Nucleus accumbens (tissue), 56 donors: ENCODE data around the gene EIF5AL1.
"Not testable (repeated sequence)": the region's sequence is repeated elsewhere in the genome, so short reads cannot be mapped to it uniquely, and the experiment has no call there.

Experiments
- DNase-seq, 56 donors: peaks; one replicate each; lab custom pipeline; 2025; lab: John Stamatoyannopoulos, UW

The EIF5AL1 gene

DNA sequence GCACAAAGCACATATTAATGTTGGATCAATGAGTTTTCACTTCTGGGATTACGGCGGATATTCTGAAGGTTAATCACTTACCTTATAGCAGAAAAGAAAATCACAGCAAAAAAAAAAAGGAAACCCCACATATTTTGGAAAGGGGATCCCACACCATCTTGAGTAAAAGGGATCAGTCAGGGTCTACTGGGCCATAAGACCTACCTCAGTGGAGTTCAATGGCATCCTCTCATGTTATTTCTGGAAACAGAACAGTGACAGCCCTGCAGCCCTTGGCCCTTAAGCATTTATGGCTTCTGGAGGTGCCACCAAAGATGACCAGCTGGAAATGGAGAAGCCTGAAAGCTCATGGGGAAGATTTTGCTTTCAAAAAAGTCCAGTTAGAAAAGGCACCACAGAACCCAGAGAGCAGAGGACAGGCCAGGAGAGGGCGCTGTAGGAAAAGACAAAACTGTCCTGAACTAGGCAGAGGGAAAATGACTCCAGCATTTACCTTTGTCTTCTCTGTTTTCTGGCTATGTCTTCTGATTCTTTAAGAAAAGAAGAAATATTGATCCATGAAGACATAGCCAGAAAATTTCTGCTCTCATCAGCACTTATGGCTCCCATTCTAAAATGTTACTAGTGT lies 2.9 kb upstream of the EIF5AL1 start:
- not testable (repeated sequence) for DNase-seq

- not testable (repeated sequence) for DNase-seq
These were observed 2.3 kb upstream of the EIF5AL1 start for GRCh38 chr10:79509934-79510508.

DNA sequence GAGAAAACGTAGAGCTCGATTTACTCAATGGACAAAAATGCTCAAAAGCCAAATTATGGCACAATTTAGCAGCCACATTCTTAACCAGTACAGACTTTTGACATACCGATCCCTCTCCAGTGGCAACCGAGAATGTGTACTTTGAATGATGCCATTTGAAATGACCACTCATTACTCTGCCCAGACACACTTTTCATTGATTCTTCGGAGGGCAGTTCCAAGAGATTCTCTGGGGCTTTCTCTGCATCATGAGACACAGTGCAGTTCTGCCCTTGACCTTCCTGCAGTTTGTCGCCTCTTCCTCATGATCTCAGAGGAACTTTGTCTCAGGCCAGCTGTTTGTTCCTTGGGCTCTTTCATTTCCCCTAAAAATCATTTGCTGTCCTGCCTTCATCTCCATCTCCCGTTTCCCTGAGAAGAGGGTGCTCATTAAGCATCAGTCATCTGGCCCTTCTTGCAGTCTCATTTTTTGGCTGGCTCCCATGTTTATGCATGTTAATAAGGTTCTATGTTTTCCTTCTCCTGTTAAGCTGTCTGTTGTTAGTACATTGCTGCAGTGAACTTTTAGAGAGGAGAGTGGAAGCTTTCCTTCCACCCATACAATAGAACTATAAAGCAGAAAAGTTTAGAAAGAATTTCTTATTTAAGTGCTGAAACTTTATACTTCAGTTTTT lies 4.3 kb downstream of the EIF5AL1 start:
- DNase-seq = not testable (repeated sequence)

- DNase-seq = not testable (repeated sequence)
These were observed 5.2 kb downstream of the EIF5AL1 start for GRCh38 chr10:79517567-79517966.

DNA sequence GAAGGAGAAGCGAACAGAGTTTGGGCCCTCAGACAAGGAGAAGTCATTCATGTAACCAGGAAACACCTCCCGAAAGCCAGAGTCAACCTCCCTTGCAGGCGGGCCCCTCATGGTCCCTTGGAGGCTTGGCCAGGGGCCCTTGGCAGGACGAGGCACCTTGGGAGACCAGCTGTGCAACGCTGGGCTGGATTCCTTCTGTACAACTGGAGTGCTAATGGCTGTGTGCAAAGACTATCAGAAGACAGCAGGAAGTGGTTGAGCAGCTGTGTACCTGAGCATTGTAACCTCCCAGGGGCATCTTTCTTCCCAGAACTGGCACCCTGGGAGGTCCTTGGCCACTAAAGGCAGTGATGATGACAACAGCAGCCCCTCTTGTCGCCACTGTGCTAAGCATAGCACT lies 9.4 kb downstream of the EIF5AL1 start:
- DNase-seq = not testable (repeated sequence)

GRCh38 chr10:79522464-79522863 lies 10.1 kb downstream of the EIF5AL1 start:
- DNase-seq = not testable (repeated sequence)

GRCh38 chr10:79523157-79523853 lies 11.0 kb downstream of the EIF5AL1 start:
- DNase-seq = not testable (repeated sequence)

- DNase-seq = not testable (repeated sequence)
These were observed 12.8 kb downstream of the EIF5AL1 start for GRCh38 chr10:79525049-79525710.

DNA sequence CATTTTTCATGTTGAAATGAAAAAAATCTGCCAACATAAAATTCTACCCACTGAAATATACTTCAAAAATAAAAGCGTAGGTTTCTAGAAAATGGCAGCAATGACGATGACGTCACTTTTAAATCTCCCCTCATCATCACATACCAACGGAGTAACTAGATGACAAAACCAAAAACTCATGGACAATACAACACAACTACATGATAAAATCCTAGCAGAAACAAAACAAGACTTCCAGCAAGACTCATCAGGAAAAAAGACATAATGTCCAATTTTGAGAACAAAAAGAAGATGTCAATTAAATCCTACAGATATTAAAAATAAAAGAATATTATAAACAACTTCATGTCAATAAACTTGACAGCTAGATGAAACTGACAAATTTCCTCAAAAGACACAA lies 15.9 kb downstream of the EIF5AL1 start:
- not testable (repeated sequence) for DNase-seq

DNA sequence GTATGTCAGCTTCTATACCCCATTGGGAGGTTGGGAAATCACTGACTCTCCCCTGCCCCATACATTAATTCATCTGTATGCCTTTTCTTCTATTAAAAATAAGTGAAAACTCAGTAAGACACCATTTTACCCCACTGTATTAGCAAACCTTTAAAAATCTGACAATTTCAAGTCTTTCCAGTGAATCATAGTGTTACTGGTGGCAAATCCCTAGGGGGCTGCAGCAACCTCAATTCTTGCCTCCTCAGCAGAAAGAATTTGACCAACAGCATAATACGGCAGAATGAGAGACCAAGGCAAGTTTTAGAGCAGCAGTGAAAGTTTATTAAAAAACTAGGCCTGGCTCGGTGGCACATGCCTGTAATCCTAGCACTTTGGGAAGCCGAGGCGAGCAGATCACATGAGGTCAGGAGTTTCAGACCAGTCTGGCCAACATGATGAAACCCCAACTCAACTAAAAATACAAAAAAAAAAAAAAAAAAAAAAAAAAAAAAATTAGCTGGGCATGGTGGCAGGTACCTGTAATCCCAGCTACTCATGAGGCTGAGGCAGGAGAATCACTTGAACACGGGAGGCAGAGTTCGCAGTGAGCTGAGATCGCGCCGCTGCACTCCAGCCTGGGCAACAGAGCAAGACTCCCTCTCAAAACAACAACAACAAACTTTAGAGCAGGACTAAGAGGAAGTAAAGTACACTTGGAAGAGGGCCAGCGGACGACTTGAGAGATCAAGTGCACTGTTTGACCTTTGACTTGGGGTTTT lies 21.0 kb downstream of the EIF5AL1 start:
- not testable (repeated sequence) for DNase-seq

- DNase-seq = not testable (repeated sequence)
These were observed 21.5 kb downstream of the EIF5AL1 start for GRCh38 chr10:79533903-79534175.

GRCh38 chr10:79538311-79538710 lies 26.0 kb downstream of the EIF5AL1 start:
- not testable (repeated sequence) for DNase-seq

- not testable (repeated sequence) for DNase-seq
These were observed 28.6 kb downstream of the EIF5AL1 start for GRCh38 chr10:79540930-79541329.

DNA sequence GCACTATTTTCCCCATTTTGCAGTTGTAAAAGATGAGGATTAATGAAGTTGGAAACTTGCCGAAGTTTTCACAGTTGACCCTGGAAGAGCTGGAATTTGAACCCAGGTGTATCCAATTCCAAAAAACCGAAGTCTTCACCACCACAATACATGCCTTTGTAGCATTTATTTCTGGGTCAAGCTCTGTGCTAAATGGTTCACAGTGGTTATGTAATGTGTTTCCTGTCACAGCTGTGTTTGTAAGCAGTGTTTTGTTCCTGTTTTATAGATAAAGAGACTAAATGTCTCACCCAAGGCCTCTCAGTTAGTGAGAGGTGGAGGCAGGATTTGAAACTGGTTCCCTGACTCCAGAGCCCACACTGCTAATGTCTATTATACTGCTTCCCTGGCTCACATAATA lies 30.3 kb downstream of the EIF5AL1 start:
- DNase-seq = no peak

DNA sequence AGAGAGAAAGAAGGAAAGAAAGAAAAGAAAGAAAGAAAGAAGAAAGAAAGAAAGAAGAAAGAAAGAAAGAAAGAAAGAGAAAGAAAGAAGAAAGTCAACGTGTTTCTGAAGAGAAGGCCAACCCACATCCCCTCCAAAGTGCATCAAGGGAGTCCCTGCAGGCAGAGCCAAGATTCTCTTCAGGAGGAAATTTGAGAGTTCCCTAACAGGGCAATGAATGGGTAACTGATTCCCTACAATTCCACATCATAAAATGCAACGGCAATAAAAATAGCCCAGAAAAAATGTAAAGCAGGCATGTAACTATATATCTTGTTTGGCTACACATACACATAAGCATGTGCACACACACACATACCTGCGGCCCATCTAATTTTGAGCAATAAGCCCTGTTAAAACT lies 32.1 kb downstream of the EIF5AL1 start:
- DNase-seq = not testable (repeated sequence)

DNA sequence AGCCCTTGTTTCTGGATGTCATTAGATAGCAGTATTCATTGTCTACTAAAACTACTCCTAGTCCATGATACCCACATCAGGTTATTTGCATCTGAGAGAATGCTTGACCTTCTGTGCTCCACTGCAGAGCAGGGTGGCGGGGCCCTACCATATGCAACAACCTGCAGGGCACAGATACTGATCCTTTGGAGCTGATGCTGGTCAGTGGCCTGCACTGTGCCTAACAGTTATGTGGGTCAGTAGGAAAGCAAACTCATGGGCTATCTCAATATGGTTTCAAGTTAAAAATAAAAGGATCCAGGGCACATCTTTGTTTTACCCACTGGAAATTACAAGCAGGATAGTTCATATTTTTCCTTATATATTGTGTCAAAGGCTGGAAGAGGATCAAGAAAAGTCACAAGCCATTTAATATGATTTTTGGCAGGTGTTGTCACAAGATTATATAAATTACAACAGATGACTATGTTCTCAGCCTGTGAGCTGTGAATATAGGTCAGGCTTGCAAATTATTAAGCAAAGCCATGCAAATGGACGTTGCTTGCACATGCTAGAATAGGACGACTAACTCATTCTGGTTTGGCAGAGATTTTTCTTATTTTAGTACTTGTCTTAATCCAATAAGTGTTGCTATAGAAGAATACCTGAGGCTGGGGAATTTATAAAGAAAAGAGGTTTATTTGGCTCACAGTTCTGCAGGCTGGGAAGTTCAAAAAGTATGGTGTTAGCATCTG lies 32.8 kb downstream of the EIF5AL1 start:
- DNase-seq = not testable (repeated sequence)

DNA sequence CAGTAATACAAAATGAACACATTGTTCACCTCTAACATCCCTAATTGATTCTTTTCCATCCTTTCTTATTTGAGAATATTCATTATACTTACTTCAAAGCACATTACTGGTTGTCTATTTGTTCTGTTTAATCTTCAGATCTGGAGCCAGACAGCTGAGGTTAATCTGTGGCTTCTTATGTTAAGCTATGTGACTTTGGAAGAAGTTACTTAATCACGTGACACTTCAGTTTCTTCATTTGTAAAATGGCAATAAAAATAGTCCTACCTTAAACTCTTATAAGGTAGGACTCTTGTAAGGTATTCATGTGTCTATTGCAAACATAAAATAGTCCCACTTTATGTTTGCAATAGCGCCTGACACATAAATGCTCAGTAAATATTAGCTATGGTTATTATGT lies 34.8 kb downstream of the EIF5AL1 start:
- DNase-seq = not testable (repeated sequence)

DNA sequence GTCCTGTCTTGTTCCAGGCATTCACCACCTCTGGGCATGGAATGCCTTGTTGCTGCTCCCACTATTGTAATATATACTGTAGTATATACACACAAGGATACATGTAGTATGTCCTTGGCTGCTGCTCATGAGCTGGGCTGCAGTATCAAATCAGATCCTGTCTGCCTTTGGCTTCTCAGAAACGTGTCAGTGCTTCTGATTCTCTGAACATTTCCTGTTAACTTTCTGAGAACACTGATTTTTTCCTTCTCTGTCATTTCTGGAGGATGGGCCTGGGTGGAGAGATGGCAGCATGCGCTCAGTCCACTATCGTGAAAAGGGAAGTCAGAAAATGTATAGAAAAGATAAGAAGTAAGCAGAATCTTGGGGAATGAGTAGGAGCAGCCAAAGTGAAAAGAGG lies 35.6 kb downstream of the EIF5AL1 start:
- DNase-seq = no peak

- no peak for DNase-seq
These were observed 39.8 kb downstream of the EIF5AL1 start for GRCh38 chr10:79552143-79552542.
